Smooth muscle cell (in vitro differentiated cells): ENCODE measurements around the gene FLT4. TPM values are rescaled to one million over a fixed set of nuclear protein-coding genes. Genes with fewer than 3 reads are reported as not detected.
A peak's percentile ranks its signal among the peaks of the same experiment; 100 is the strongest.
"Not testable (repeated sequence)": the region's sequence is repeated elsewhere in the genome, so short reads cannot be mapped to it uniquely, and the experiment has no call there.

Source experiments
- DNase-seq: peaks from one replicate; lab custom pipeline; 2025; ENCODE audit not compliant: unreplicated experiment; lab: John Stamatoyannopoulos, UW
- H2AFZ ChIP-seq: fragments of 200-600 bp; sonication (generic); 2 replicates; pipeline ENCODE4 v1.6.0; 2016; ENCODE audit warnings: antibody characterized with exemption, low read depth, mild to moderate bottlenecking
- H3F3A ChIP-seq: fragments of 200-600 bp; sonication (generic); 2 replicates; pipeline ENCODE4 v1.6.0; 2017; ENCODE audit warnings: antibody characterized with exemption, low read depth
- H3K27ac ChIP-seq: fragments of 200-600 bp; sonication (generic); 2 replicates; pipeline ENCODE4 v1.5.1; 2016; ENCODE audit warnings: low read depth, mild to moderate bottlenecking
- H3K27me3 ChIP-seq: fragments of 200-600 bp; sonication (generic); 2 replicates; pipeline ENCODE4 v1.6.1; 2016; ENCODE audit warnings: low read depth, mild to moderate bottlenecking
- H3K36me3 ChIP-seq: fragments of 200-600 bp; sonication (generic); 2 replicates; pipeline ENCODE4 v1.5.1; 2016; ENCODE audit warnings: low read depth
- H3K4me1 ChIP-seq: fragments of 200-600 bp; sonication (generic); 2 replicates; pipeline ENCODE4 v1.5.1; 2016; ENCODE audit warnings: low read depth
- H3K4me2 ChIP-seq: fragments of 200-600 bp; sonication (generic); 2 replicates; pipeline ENCODE4 v1.6.0; 2016; ENCODE audit warnings: mild to moderate bottlenecking
- H3K4me3 ChIP-seq: fragments of 200-600 bp; sonication (generic); 2 replicates; pipeline ENCODE4 v1.5.1; 2016; ENCODE audit warnings: mild to moderate bottlenecking
- H3K79me2 ChIP-seq: fragments of 200-600 bp; sonication (generic); 2 replicates; pipeline ENCODE4 v1.6.0; 2016; ENCODE audit warnings: low read depth, mild to moderate bottlenecking
- H3K9ac ChIP-seq: fragments of 200-600 bp; sonication (generic); 2 replicates; pipeline ENCODE4 v1.6.0; 2016; ENCODE audit warnings: low read depth
- H3K9me3 ChIP-seq: fragments of 200-600 bp; sonication (generic); replicated peaks from 2 replicates; pipeline ENCODE4 v1.5.1; 2016; ENCODE audit warnings: low read depth
- H4K20me1 ChIP-seq: fragments of 200-600 bp; sonication (generic); 2 replicates; pipeline ENCODE4 v1.6.0; 2016; ENCODE audit warnings: low read depth
- WGBS: methylation state at CpG from one replicate; pipeline ENCODE4 v1.1.7; 2016; ENCODE audit warnings: low lambda C conversion rate; 5-methylcytosine and 5-hydroxymethylcytosine counted together
- polyA plus RNA-seq: library from polyadenylated mRNA; unstranded; fragments of >200 nt; fragmentation: Nextera tagmentation; extraction: Ambion mirVana; gene quantifications from 2 replicates; pipeline ENCODE4 v1.2.1, GENCODE V29; 2016
- total RNA-seq: library from RNA; depleted of rRNA; stranded (reverse); fragments of >200 nt; gene quantifications from 2 replicates; pipeline ENCODE4 v1.2.3, GENCODE V29; 2014
- TF ChIP-seq, protein P1 (sequence below): fragments of 200-600 bp; sonication (generic); IDR thresholded peaks from 2 replicates; pipeline ENCODE4 v1.5.1; 2017; ENCODE audit warnings: borderline replicate concordance, mild to moderate bottlenecking, antibody characterized with exemption; ENCODE audit not compliant: insufficient read depth, poor library complexity, severe bottlenecking

Gene FLT4
- total and polyA plus RNA-seq, 2 experiments from 2014 or later, result not detected

DNA sequence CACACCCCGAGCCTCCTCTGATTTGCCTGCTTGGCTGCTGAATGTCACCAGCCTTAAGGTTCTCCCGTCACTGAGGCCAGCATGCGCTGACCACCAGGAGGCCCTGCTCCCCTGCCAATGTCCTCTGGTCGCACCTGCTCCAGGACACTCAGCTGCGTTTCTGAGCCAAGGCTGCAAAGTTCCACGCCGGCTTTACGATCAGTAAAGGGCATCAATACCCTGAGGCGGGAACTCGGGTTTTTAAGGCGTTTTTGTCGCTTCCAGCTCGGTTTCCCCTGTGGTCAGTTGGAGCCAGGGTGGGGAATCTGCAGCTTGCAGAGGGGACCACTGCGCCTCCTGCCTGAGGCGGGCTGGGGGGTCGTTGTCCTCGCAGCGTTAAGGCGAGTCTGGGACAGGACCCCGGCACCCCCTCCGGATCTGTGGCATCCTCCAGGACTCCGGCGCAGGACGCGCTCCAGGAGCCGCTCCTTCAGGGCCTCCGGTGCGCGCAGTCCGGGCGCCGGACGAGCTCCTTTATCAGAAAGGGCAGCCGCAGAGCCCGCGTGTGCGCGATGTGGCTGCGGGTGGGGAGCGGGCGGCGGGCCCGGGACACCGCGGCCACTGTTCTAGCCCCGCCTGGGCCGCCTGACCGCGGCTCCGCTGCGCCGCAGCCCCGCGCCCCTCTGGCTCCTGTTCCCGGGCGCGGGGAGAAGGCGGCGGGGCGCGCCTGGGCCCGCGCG lies 24.1 kb upstream of the FLT4 start:
- Histone ChIP-seq H3K4me2 (peak overlapping the region; percentile 77), H3F3A (no peaks in the 10 kb centered on the region), H2AFZ (no peak overlapping the region), H3K79me2 (no peaks in the 10 kb centered on the region), H3K4me3 (peak overlapping the region; percentile 37), H3K9me3 (no peaks in the 10 kb centered on the region), H4K20me1 (no peaks in the 10 kb centered on the region), H3K9ac (no peak overlapping the region), H3K27me3 (peaks cover 35% of the 10 kb centered on the region), H3K36me3 (no peaks in the 10 kb centered on the region), H3K27ac (no peak overlapping the region), H3K4me1 (no peaks in the 10 kb centered on the region)
- TF ChIP-seq, protein P1, sequence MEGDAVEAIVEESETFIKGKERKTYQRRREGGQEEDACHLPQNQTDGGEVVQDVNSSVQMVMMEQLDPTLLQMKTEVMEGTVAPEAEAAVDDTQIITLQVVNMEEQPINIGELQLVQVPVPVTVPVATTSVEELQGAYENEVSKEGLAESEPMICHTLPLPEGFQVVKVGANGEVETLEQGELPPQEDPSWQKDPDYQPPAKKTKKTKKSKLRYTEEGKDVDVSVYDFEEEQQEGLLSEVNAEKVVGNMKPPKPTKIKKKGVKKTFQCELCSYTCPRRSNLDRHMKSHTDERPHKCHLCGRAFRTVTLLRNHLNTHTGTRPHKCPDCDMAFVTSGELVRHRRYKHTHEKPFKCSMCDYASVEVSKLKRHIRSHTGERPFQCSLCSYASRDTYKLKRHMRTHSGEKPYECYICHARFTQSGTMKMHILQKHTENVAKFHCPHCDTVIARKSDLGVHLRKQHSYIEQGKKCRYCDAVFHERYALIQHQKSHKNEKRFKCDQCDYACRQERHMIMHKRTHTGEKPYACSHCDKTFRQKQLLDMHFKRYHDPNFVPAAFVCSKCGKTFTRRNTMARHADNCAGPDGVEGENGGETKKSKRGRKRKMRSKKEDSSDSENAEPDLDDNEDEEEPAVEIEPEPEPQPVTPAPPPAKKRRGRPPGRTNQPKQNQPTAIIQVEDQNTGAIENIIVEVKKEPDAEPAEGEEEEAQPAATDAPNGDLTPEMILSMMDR, result no peak
- DNase-seq, result no peak
- 15% methylated on average over 56 of the region's 64 CpGs for WGBS

- H3F3A ChIP-seq, H3K27ac ChIP-seq, H3K36me3 ChIP-seq, H3K4me3 ChIP-seq, H3K79me2 ChIP-seq, H3K4me2 ChIP-seq, H3K9ac ChIP-seq, H3K4me1 ChIP-seq, H4K20me1 ChIP-seq, H2AFZ ChIP-seq, DNase-seq, H3K9me3 ChIP-seq: not testable (repeated sequence)
- peaks cover 35% of the 10 kb centered on the region for H3K27me3 ChIP-seq
- WGBS, result 87% methylated on average over 13 of the region's 13 CpGs
Observed at GRCh38 chr5:180671958-180672524, 22.6 kb upstream of the FLT4 start.

GRCh38 chr5:180670586-180671359 lies 21.4 kb upstream of the FLT4 start:
- Histone ChIP-seq H3K9ac (no peak overlapping the region), H4K20me1 (no peaks in the 10 kb centered on the region), H3K9me3 (no peaks in the 10 kb centered on the region), H3K4me3 (no peak overlapping the region), H3F3A (no peaks in the 10 kb centered on the region), H2AFZ (no peak overlapping the region), H3K4me2 (no peak overlapping the region), H3K79me2 (no peaks in the 10 kb centered on the region), H3K4me1 (no peaks in the 10 kb centered on the region), H3K27me3 (peaks cover 33% of the 10 kb centered on the region), H3K36me3 (no peaks in the 10 kb centered on the region), H3K27ac (no peak overlapping the region)
- TF ChIP-seq, protein P1, result peak; percentile 63
- 40% methylated on average over 17 of the region's 17 CpGs for WGBS
- DNase-seq, result no peak

- Histone ChIP-seq H4K20me1 (no peaks in the 10 kb centered on the region), H3K27me3 (peaks cover 27% of the 10 kb centered on the region), H3K27ac (no peak overlapping the region), H3K4me3 (no peak overlapping the region), H3F3A (no peaks in the 10 kb centered on the region), H3K4me1 (no peaks in the 10 kb centered on the region), H2AFZ (no peak overlapping the region), H3K9me3 (no peaks in the 10 kb centered on the region), H3K36me3 (no peaks in the 10 kb centered on the region), H3K79me2 (no peaks in the 10 kb centered on the region), H3K9ac (no peak overlapping the region), H3K4me2 (no peak overlapping the region)
- no peak for DNase-seq
- TF ChIP-seq, protein P1, result no peak
- WGBS, result 100% methylated on average over 1 of the region's 3 CpGs
Observed at GRCh38 chr5:180670157-180670556, 20.8 kb upstream of the FLT4 start.
